ENCODE results near the gene GSX1.
"Not testable (repeated sequence)": the region's sequence is repeated elsewhere in the genome, so short reads cannot be mapped to it uniquely, and the experiment has no call there.

Gene GSX1

DNA sequence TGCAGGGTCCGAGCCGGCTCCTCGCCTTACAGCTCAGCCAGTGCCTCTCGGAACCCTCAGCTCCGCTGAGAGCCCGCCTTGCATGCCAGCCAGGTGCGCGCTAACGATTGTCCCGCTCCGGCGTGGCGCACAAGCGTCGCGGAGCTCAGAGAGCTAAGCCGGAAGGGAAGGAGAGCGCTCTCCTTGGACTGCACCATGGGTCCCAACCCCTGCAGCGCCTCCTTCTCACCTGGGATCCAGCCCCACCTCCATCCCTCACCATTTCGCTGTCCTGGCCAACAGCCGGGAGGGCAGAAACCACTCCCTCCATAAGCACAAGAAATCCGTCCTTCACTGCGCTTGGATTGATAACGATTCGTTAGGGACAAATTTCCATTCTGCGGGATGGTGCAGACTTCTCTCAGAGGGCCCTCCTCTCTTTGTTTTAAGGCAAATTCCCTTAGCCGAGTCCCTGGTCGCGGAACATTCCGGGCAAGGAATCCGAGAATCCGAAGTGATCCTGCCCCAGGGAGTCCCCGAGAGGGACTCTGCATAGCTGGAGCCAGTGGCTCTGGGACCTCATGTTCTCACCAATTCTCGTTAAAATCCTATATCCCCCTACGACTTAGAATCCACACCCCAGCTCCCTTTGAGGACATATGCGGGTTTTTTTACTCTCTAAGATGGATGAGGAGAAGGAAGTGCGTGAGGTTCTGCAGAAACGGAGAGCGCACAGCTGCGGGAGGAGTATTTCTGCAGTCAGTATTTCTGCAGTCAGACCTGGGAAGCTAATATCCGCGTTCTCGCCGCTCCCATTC is 2.8 kb downstream of the GSX1 start:
- no peak for DNase-seq

DNA sequence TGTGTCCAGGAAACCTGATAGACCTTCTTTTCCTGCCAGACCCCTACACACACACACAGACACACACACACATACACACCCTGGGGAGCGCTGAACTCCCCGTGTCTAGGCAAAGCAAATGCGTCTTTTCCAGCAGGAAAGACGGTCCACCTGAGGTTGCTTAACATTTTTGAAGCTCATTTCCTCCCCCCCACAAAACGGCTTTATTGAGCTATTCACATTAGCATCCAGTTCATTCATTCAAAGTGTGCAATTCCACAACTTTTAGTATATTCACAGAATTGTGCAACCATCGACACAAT is 3.4 kb downstream of the GSX1 start:
- no peak for DNase-seq

DNA sequence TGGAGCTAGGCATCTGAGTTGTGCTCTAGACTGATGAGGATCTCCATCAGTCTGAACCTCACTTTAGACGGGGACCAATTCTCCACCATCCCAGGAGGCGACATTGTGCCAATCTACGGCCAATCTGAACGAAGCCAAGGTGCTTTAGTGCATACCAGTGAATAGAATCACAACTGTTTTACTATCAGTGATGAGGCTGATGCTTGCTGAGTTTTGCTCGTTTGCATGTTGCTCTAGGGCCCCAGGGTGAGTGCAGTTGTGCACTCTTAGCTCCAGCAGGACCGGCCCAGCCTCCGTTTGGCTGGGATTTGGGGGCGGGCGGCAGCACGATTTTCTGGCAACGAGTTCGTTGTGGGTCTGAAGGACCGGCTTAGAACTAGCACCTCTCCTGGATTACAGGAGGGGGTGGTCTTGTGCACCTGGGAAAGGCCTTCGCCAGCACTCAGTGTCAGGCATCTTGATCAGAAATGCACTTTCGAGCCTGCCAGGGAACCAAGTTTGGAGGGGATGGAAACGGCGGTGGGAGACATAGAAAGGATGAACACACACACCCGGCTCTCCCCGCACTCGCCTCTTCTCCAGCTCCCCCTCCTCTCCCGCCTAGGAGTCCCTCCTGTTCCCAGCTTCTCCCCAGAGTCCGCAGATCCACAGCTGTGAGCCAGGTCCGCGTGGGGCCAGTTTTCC is 4.4 kb downstream of the GSX1 start:
- no peak for DNase-seq

DNA sequence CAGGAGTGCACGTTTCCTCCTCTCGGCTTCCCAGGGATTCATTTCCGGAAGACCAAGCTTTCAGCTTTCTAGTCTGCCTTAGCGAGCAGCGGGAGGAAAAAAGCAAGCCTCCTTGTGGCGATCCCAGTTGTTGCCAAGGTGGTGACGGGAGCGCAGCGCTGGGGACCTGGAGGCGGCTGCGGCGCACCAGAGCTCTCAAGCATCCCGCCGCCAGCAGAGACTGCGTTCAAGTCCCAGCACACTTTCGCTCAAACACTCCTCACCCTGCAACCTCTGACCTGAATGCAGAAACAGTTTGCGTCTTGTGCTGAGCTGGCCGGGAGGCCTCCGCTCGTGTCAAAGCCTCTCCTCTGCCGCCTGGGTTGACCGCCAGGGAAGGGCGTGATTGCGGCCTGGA is 4.9 kb downstream of the GSX1 start:
- DNase-seq = no peak

DNA sequence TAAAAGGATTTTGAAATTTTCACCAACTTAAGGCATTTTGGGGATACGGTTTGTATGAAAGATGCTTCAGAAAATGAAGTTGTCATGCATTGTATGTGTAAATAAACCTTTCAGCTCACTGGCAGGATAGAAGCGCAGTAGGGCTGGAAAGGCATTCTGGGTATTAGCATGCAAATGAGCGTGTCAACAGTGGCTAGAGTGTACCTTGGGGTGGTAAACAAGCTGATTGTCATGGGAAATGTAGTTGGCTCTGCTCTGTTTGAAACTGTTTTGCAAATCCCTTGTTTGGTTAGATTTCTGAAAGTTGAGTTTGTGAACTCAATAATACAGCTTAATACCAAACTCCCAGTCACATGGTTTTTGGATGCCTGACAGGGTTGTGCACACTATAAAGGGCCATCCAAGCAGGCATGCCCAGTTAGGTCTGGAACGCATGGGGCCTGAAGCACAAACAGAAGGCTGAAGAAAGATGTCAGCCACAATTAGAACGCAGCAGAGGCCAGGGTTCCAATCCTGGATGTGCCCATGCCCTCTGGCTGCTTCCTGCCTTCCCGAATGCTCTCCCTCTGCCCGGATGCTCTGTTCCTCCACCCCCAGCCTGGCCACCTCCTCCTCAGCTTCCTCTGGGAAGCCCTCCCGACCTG is 14.6 kb downstream of the GSX1 start:
- DNase-seq = no peak

DNA sequence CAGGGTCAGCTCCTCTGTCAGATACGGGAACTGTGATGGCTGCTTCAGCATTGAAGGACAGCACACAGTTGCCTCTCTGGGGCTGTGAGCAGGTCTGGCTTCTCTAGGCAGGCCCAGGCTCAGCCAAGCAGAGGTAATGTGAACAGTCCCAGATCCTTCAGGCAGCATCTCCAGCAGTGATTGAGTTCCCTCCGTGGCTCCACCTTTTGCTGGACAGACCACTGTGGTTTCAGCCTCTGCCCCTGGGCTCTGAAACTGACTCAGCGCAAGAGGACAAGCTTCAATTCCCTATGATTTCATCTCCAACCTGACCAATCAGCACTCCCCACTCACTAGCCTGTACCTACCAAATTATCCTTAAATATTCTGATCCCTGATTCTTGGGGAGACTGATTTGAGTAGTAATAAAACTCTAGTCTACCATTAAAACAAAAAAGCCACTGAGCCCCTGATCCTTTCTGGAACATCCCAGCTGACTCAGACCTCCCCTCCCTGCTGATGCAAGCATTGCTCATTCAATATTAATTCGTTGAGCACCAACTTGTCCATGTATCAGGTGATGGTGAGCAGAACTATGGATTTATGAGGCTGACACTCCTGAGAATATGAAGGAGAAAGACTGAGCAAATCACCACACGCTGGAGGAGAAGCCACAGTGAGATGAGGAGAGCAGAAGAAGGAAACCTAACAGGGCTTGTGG is 16.7 kb downstream of the GSX1 start:
- no peak for DNase-seq

DNA sequence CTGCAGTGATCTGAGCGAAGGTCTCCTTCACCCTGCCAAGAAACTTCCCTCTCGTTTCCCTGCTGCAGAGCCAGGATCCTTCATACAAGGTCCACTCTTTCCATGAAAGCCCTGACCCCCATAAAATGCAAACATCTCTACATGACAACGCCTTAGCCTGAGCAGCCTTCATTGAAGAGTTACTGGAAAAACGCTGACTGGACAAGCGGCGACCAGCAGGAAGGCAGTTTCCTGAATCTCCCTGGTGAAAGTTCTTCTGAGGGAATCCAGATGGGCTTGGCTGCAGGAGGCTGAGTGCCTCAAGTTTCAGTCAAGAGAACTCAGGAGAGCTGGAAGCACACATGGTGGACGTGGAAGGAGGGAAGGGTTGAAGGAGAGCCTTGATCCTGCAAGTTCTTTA is 17.7 kb downstream of the GSX1 start:
- DNase-seq = no peak

DNA sequence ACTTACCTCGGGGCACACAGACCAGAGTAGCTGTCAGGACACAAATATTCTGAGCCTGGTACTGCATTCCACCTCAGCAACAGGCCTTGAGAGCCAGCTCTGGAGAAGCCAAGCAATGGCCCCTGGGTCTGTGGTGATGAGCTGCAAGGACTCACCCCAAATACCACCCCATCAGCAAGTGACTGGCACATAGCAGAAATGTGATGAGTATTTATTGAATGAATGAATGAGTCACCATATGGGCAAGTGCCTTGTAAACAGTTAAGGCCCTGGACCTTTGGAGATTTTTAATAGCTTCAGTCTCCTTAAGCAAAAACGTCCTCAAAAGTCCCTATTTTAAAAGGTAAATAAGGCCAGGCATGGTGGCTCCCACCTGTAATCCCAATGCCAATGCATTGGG is 18.2 kb downstream of the GSX1 start:
- DNase-seq = no peak

DNA sequence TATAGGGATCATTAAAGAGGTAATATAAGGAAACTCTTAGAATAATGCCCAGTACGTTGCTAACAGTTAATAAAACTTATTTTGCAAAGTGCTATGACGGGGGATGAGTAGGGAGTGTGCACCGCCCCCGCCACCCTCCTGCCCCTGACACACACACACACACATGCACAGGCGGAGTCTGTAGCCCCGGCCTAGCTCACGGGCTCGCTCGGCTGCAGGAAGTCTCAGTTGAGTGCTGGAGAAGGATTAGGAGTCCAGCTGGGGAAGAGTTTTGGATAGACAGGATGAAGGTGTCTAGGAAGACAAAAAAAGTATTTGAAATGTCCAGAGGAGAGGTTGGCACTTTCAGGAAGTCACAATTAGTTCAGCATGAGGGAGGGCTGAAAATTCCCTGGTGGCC is 21.5 kb downstream of the GSX1 start:
- DNase-seq = no peak

DNA sequence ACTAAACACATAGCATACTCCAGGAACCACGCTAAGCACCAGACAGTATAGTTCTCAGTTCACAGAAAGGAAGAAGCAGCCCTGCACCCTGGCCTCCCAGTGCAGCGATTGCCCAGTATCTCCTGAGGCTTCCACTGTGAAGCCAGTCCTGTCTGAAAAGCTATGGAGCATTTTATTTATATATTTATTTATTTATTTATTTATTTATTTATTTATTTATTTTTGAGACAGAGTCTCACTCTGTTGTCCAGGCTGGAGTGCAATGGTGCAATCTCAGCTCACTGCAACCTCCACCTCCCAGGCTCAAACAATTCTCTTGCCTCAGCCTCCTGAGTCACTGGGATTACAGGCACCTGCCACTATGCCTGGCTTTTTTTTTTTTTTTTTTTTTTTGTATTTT is 25.5 kb downstream of the GSX1 start:
- not testable (repeated sequence) for DNase-seq

DNA sequence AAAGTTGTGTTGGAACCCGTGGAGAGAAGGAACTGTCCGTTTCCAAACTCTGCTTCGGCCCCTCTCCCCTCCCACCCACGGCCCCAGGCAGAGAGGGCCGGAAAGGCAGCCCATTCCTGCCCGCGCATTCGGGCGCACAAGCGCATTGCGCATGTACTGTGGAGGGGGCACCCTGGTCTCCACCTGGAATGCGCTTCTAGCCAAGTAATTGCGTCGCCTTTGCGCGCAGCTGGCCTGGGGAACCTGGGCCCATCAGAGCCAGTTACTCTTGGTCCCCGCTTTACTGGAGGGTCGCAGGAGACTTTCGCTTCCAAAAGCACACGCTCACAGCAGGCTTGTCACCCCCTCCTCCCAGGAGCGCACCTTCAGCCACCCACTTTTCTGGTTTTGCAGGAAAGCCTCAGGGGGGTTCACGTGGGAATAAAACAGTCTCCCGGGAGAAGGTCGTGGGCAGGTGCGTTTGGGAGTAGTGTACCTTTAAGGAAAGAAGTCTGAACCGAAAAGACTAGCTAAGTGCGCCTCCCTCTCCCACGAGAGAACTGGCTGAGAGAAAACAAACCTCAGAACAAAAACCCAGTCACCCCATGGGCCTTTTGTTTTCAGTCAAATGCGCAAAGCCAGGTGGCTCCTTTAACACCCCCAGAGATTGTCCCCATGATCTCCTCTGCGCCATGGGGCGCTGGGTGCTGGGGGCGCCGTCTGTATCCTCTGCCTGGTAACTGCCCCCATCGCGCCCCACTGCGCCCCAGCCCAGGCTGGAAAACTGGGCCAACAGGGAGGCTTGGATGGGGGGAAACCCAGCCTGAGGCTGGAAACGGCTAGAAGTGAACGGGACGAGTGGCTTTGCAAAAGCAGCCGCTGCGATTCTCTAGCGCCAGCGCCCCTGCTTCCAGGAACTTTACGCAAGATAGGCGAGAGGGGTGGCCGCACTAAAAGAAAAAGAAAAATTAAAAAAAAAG is 28.5 kb downstream of the GSX1 start:
- DNase-seq = no peak

DNA sequence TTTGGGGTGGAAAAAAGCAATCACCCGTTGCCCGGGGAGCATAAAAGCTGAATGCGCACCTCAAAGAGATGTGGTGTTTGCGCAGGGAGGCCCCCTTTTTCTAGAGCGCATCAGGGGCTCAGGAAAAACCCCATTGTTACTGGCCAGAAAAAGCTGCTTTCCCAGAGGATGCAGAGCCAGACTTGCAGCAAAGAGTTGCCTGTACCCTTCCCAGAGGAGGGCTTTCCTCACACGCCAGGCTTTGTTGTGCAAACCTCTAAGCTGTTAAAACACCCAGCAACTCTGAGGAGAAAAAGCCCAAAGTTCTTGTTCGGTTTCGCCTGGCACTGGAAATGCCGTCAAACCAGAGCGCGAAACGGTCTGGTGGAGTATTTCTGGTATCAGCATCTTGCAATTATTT is 29.3 kb downstream of the GSX1 start:
- DNase-seq = no peak

DNA sequence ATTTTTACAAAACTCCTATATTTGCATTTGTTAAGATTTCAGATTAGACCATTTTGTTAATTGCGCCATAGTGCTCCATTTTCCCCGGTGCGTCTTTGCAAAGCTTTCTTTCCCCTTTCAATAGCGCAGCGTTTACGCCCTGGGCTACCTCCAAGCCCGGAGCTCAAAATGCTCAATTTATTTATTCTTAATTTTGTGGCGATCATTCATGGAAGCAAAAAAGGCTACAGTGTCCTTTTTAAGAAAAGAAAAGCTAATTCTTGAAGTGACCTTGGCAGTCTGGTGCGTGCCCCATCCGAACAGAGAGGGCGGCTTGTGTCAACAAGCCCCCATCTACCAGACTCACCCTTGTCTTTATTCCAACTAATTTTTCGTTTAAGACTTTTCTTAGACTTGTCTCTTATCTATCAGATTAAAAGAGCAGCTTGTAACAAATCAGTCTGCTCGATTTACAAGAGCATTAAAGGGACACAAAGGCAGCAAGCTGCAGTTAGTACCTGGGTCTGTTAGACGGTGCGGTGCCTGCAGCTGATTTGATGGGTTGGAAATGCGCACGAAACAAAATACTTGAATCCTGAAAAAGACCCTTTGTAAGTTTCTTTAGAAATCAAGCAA is 30.1 kb downstream of the GSX1 start:
- DNase-seq = no peak

DNA sequence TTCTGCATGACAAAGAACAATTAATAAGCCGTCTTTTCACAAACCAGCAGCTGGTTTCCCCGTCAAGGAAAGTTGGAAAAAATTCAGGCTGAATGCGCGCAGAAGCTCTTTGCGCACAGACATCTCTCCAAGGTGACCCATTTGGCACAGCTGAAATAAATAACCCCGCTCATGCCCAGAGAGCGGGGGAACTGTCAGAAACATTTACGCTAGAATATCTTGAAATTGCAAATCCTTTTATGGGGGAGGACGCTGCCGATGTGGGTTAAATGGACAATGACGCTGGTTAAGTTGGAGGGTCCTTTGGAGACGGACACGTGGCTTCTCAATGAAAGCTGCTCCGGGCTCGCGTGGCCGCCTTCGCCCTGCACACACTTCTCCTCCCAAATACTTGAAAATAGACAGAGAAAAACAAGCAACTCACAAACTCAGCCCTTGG is 30.6 kb downstream of the GSX1 start:
- no peak for DNase-seq

DNA sequence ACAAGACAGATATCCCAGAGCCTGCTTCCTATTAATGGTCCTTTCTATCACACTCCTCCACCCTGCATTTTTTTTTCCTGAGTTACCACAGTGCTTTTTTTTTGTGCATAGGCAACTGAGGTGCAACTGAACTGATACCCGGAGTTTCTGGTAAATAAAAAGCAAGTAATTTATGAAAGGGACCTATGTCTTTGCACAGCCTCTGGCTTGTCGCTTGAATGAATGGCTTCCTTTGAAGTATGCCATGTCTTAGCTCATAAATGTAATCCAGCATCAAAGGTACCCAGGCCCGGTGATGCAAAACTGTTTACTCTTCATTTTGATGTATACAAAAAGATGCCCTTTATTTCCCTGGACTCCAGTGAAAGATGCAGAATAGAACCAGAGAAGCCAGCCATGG is 31.8 kb downstream of the GSX1 start:
- DNase-seq = no peak

DNA sequence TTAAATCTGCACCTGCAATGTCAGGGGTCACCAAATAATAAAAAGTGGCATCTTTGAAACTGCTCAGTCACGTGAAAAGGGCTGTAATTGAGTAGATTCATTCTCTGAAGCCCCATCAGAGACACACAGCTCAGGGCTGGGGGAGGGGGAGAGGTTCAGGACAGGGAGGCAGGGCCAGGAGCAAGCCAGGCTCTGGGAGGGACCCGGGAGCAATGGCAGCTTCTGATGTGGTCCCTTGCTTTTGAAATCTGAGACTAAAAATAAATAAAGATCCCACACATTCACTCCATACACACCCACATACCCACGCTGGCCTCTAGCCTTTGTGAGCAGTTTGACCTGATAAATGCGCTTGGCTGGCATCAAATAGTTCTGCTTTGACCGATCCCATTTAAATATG is 32.8 kb downstream of the GSX1 start:
- no peak for DNase-seq

DNA sequence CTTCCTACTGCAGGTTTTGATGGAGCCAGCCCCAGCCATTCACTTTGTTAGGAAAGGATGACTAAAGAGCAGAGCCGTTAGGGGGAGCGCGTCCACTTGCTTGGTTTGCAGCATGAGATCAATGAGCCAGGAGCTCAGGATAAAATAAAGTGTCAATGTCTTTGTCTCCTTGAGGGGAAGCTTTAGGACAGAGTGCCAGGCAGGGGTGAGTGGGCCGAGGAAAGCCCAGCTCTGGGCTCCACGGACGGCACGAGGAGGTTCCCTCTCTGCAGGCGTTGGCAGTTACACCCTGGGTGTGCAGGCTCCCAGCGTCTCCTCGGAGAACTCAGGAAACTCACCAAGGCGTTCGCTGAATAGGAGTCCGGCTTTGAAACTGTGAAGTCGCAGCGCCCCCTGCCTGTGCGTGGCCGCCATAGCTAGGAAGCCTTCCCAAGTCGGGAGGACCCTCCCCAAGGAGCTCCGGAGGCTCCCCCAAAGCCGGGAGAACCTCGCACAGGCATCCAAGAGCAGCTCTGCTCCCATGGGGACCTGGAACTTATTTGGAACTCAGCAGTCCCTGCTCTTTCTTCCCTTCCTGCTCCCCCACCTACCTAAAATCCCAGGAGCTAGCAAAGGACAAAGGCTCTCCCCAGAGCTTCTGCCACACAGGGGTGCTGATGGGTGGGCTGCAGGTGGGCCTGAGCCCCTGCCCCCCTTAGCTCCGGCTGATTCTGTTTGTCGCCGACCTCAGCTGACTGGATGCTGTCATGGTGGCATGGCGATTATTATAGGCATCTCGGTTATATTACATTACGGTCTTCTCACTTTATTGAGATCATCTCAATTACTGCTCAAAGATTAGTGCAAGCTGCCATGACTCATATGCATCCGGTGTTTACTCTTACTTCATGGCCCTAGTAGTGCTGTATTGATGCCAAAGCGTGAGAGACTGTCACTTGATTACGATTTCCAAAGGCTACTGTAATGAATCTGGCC is 34.4 kb downstream of the GSX1 start:
- peak; percentile 60 for DNase-seq

DNA sequence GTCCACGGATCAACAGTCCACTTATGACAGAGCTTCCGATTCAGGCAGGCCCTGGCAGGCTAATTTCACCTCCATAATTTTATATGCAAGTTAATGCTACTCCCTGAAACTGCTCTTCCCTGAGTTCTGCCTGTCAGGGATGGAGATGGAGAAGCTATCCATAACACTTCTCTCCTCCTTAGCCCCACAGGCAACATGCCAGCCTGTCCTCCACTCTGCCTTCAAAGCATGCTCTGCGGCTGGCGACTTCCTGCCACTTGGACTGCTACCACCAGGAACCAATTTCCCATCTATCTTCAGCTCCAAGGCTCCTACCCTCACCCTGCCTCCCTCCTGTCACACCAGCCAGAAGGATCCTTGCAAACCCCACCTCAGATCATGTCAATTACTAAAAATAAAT is 35.4 kb downstream of the GSX1 start:
- DNase-seq = no peak

DNA sequence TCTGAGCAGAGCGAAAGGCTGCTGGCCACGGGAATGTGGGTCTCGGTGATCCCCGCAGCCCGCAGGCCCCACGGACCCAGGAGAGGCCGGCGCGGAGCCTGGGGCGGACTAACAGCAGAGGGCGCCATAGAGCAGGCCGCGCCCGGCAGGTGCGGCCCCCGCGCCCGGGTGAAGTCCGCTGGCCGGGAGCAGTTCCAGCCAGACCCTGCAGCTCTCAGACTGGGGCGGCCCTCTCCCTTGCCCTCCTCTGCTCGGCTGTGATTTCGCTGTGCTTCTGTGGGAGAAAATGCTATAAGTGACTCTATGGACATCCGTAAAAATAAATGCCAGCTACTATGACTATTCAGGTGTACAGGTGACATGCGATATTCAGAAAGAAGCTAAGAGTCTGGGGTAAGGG is 37.7 kb downstream of the GSX1 start:
- DNase-seq = peak; percentile 13

DNA sequence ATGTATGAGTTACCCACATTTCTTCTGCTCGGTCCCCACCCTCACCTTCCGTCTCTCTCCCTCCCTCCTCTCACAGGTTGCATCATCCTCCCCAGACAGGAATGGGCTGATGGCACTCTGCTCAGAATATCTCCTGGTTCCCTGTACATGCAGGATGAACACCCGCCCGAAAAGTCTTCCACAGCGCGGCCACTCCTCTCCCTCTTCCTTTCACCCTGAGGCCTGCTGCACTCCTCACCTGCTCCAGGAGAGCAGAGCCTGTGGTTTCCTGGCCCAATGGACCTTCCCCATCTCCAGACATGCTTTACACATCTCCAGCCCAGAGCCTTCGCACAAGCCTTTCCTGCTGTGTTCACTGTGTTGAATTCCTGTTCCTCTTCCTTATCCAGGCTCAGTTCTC is 40.9 kb downstream of the GSX1 start:
- no peak for DNase-seq

DNA sequence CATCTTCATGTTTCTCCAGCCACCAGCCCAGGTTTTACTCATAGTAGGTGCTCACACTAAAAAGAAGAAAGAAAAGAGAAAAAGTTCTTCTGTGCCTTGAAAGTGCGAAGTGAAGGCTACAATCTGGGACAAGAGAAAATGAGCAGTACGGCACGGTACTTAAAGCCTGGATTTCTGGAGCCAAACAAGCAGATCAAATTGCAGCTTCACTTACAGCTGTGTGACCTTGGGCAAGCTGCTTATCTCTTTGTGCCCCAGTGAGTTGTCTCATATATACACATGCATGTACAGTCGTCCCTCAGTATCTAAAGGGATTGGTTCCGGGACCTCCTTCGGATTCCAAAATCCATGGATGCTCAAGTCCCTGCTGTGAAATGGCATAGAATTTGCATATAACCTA is 41.8 kb downstream of the GSX1 start:
- DNase-seq = no peak

Measured in NCI-H774 (cell line).